ENCODE measurements around the gene TMEM234. TPM values are rescaled to one million over a fixed set of nuclear protein-coding genes. Genes with fewer than 3 reads are reported as not detected.

TMEM234 gene
- total RNA-seq, 1 experiment from 2014 or later: 8.1 TPM

DNA sequence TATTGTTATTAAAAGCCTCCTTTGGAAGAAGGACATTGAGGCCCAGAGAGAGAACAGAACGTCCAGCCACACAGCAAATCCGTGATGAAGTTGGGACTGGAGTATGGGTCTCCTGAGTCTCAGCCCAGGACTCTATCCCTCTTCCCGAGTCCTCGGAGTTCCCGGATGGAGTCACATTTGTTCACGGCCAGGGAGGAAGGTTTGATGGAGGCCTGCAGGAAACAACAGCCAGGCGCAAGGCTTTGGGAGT, 43.0 kb downstream of the TMEM234 start:
- no peak for DNase-seq (ENCODE audit: low spot score)

DNA sequence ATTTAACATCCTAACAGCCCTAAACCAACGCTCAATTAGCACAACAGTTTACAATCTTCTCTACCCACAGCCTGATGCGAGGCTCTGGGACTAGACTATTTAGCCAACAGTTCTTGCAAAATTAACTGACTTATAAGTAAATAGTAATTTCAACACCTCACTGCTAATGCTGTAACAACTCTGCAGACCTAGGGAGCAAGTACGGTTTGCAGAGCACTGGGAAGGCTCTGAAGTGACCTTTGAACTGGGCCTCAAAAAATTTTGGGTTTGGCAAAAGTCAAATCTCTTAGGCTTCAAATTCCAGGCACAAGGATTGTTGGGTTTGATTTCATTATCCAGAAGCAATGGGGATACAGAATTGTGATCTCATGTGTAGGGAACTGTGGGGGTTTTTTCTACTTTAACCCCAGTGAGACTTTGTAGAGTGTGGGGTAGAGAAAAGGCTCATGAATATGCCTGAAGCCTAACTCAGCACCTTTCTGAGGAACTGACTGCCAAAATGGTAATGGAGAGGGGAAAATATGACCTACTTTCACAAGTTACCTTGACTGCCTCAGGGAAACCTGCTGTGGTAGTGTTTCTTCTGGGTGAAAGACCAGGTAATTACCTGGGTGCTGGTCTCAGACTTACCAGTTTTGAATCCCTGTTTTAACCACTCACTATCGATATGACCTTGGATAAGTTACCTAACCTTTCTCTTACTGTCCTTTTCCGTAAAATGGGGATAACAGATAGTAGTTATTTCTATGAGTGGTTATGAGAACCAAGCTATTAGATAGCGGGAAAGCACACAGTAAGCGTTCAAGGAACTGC, 43.6 kb downstream of the TMEM234 start:
- no peak for DNase-seq (ENCODE audit: low spot score)

DNA sequence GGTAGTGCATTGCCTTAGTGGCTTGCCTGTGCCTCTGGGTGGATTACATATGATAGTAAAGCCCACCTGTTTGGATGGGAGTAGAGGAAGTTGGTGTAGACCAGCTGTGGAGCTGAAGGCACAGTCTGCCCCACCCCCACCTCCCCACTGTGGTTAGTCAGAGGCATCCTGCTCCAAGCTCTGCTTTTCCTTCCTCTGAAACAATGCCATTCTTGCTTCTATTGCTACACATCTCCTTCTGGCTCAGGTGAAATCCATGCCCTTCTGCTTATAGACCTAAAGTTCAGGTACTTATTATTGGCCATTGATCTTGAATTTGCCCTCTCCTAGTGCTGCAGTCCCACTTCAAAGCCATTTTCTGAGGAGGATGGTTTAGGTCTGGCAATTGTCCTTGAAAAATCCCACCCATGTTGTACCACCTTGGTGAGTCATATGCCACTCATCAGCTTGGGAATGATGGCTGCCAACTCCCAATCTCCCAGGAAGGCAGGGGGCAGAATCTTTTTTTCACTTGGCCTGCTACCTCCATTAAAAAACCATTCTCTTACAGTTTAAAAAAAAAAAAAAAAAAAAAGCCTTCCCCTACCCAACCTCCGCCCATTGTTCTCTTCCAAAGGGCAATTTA, 49.4 kb downstream of the TMEM234 start:
- DNase-seq (ENCODE audit: low spot score): no peak

DNA sequence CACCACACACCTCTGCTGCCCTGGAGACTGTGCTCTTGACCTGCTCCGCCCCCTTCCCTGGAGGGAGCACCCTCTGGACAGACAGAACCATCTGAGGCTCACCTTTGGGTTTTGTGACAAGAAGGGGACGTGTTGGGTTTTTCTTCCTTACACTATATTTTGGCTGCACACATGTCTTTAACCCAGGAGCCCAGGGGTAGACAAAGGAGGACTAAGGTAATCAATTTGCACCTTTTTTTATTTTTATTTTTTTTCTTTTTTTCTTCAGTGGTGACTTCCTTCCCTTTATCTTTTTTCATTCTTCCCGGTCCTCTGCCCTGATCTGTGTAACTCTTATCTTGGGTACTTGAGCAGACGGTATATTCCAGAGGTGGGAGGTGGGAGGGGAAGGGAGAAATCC, 51.2 kb downstream of the TMEM234 start:
- DNase-seq (ENCODE audit: low spot score): no peak

Other genes with a start within 250 kb of the TMEM234 start
- gene KHDRBS1, start 208.5 kb downstream of the TMEM234 start, total RNA-seq (2014; rRNA removed; shearing (Covaris generic)): 67.7 and 75.3 TPM in 2 replicates
- 8.3 and 10.2 TPM in 2 replicates for gene TMEM39B, start 149.4 kb downstream of the TMEM234 start, total RNA-seq (2014; rRNA removed; shearing (Covaris generic))
- gene KPNA6, start 114.3 kb downstream of the TMEM234 start, total RNA-seq (2014; rRNA removed; shearing (Covaris generic)): 33.8 and 33.9 TPM in 2 replicates
- 47.5 and 50.4 TPM in 2 replicates for gene TXLNA, start 42.7 kb downstream of the TMEM234 start, total RNA-seq (2014; rRNA removed; shearing (Covaris generic))
- 25.1 and 36.3 TPM in 2 replicates for gene CCDC28B, start 21.8 kb downstream of the TMEM234 start, total RNA-seq (2014; rRNA removed; shearing (Covaris generic))
- 2.6 and 4.3 TPM in 2 replicates for gene IQCC, start 16.7 kb downstream of the TMEM234 start, total RNA-seq (2014; rRNA removed; shearing (Covaris generic))
- gene DCDC2B, start 13.3 kb downstream of the TMEM234 start, total RNA-seq (2014; rRNA removed; shearing (Covaris generic)): not detected in 2 replicates
- 619 and 664 TPM in 2 replicates for gene EIF3I, start 54 bp upstream of the TMEM234 start, total RNA-seq (2014; rRNA removed; shearing (Covaris generic))
- 0.56 TPM in 1 of 2 replicates, not detected in the other for gene FAM167B, start 24.9 kb upstream of the TMEM234 start, total RNA-seq (2014; rRNA removed; shearing (Covaris generic))
- gene LCK, start 28.9 kb upstream of the TMEM234 start, total RNA-seq (2014; rRNA removed; shearing (Covaris generic)): not detected in 2 replicates
- gene HDAC1, start 69.7 kb upstream of the TMEM234 start, total RNA-seq (2014; rRNA removed; shearing (Covaris generic)): 115 and 126 TPM in 2 replicates
- gene MARCKSL1, start 113.9 kb upstream of the TMEM234 start, total RNA-seq (2014; rRNA removed; shearing (Covaris generic)): 102 and 133 TPM in 2 replicates
- gene FAM229A, start 140.1 kb upstream of the TMEM234 start, total RNA-seq (2014; rRNA removed; shearing (Covaris generic)): 0.12 and 0.16 TPM in 2 replicates
- 0.08 and 0.90 TPM in 2 replicates for gene TSSK3, start 140.2 kb upstream of the TMEM234 start, total RNA-seq (2014; rRNA removed; shearing (Covaris generic))
- 47.0 and 47.5 TPM in 2 replicates for gene BSDC1, start 172.1 kb upstream of the TMEM234 start, total RNA-seq (2014; rRNA removed; shearing (Covaris generic))
- 0.02 TPM in 1 of 2 replicates, not detected in the other for gene ZBTB8B, start 242.7 kb upstream of the TMEM234 start, total RNA-seq (2014; rRNA removed; shearing (Covaris generic))

All from H4 (cell line).